ENCODE results near the gene BEST2. TPM values are rescaled to one million over a fixed set of nuclear protein-coding genes. Genes with fewer than 3 reads are reported as not detected.
A peak's percentile ranks its signal among the peaks of the same experiment; 100 is the strongest.

Gene BEST2
- total RNA-seq, 1 donor from 2014 or later: not detected

DNA sequence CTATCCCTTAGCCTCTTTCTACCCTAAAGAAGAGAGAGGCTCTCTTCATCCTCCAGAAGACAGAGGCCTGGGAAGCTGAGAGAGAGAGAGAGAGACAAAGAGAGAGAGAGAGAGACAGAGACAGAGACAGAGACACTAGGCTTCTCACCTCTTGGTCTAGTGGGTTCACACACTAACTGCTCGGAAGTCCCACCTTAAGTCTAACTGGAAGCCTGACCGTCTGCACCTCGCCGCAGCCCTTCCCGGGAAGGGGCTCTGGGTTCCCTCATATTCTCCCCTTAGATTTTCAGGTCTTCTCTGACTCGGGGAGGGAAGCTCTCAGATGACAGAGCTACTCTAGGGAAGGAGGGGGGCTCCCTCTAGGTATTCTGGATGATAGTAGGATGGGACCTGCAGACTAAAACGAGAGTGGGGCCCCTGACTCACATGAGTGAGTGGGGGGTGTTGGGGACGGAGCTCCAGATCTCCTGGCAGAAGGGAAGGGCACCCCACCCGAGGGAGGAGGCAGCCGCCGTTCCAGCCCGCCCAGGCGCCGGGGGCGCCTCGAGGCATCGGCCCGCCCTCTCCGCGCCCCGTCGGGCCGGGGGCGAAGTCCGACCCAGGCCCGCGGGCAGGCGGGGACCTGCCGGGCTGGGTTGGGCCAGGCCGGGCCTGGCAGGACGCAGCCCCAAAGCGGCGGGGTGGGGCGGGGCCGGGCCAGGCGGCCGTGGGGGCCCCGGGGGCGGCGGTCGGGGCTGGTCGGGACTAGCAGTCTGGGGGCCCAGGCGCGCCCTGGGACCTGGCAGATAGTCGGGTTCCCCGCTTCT is 37.7 kb downstream of the BEST2 start:
- DNase-seq (ENCODE audit: low spot score): no peak
- Mint-ChIP-seq H3K27ac (ENCODE audit: unreplicated experiment) (peak overlapping the region; percentile 80), H3K4me3 (ENCODE audit: unreplicated experiment) (peak overlapping the region; percentile 67), H3K4me1 (ENCODE audit: unreplicated experiment) (peaks cover 23% of the 10 kb centered on the region), H3K9me3 (ENCODE audit: unreplicated experiment) (no peaks in the 10 kb centered on the region), H3K27me3 (ENCODE audit: unreplicated experiment) (peaks cover 27% of the 10 kb centered on the region), H3K36me3 (ENCODE audit: low read depth, unreplicated experiment) (no peaks in the 10 kb centered on the region)
- TF ChIP-seq, protein P1, sequence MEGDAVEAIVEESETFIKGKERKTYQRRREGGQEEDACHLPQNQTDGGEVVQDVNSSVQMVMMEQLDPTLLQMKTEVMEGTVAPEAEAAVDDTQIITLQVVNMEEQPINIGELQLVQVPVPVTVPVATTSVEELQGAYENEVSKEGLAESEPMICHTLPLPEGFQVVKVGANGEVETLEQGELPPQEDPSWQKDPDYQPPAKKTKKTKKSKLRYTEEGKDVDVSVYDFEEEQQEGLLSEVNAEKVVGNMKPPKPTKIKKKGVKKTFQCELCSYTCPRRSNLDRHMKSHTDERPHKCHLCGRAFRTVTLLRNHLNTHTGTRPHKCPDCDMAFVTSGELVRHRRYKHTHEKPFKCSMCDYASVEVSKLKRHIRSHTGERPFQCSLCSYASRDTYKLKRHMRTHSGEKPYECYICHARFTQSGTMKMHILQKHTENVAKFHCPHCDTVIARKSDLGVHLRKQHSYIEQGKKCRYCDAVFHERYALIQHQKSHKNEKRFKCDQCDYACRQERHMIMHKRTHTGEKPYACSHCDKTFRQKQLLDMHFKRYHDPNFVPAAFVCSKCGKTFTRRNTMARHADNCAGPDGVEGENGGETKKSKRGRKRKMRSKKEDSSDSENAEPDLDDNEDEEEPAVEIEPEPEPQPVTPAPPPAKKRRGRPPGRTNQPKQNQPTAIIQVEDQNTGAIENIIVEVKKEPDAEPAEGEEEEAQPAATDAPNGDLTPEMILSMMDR (IDR thresholded peaks at IDR 0.05; ENCODE audit: unreplicated experiment): no peak

DNA sequence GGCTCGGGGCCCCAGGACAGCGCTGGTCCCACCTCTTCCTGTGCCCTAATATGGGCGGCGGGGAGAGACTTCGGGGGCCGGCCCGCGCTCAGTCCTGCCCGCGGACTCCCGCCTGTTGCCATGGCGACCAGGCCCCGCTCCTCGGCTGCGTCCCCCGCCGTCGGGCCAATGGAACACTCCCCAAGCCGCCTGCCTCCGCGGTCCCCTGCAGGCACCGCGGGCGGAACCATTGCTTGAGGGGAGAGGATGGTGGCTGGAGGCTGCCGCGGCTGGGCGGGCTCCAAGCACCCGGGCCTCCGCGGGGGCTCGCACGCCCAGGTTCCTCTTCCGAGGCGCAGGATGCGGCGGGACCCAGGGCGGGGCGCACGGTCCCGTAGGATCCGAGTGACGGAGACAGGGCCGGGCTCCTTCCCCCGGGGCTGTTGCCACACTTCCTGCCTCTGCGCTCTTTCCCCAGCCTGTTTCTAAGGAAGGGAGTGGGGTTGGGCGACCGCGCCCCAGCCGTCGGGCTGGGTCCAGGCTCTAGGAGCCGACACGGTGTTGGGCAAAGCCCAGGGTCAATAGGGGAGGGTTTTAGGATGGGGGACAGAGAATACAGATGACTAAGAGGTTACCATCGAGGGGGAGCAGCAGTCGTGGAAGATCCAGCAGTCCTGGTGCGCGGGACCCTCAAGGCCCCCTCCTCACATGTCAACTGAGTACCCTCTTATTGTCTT is 38.5 kb downstream of the BEST2 start:
- DNase-seq (ENCODE audit: low spot score): peak; percentile 88
- peak overlapping the region; percentile 76 for H3K27ac Mint-ChIP-seq (ENCODE audit: unreplicated experiment)
- H3K9me3 Mint-ChIP-seq (ENCODE audit: unreplicated experiment): no peaks in the 10 kb centered on the region
- TF ChIP-seq, protein P1 (IDR thresholded peaks at IDR 0.05; ENCODE audit: unreplicated experiment): no peak
- H3K4me3 Mint-ChIP-seq (ENCODE audit: unreplicated experiment): peak overlapping the region; percentile 87
- peaks cover 28% of the 10 kb centered on the region for H3K27me3 Mint-ChIP-seq (ENCODE audit: unreplicated experiment)
- no peaks in the 10 kb centered on the region for H3K36me3 Mint-ChIP-seq (ENCODE audit: low read depth, unreplicated experiment)
- H3K4me1 Mint-ChIP-seq (ENCODE audit: unreplicated experiment): peaks cover 23% of the 10 kb centered on the region

DNA sequence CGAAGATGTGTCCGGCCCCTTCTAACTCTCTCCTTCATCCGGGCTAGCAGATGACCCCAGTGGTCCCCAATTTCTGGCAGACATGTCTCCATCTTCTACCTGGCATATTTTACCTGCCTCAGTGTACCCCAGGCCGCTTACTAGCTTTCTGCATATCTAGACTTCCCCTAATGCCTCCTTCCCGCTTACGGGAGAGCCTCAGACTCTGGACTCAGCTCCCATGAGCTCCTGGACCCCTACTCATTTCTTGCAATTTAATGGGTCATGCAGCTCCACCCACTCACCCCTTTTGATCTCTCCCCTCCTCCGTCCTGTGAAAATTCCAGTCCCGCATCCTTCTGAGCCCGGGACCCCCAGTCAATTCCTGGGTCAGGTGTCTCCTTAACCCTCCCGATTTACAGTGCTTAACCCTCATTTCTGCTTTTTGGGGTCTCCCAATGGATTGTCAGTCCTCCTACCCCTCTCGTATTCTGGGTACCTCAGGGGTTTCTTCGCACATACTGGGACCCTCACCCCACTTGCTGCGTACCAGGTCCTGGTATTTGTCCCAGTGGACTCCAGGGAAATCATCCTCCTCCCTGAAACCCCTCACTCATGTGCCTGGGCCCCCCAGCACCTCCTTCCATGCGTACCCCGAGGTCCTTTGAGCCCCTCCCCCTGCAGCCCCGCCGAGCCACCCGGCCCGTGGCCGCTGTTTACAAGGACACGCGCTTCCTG is 39.2 kb downstream of the BEST2 start:
- peak overlapping the region; percentile 76 for H3K27ac Mint-ChIP-seq (ENCODE audit: unreplicated experiment)
- no peak for DNase-seq (ENCODE audit: low spot score)
- no peaks in the 10 kb centered on the region for H3K9me3 Mint-ChIP-seq (ENCODE audit: unreplicated experiment)
- peaks cover 23% of the 10 kb centered on the region for H3K4me1 Mint-ChIP-seq (ENCODE audit: unreplicated experiment)
- H3K36me3 Mint-ChIP-seq (ENCODE audit: low read depth, unreplicated experiment): no peaks in the 10 kb centered on the region
- H3K4me3 Mint-ChIP-seq (ENCODE audit: unreplicated experiment): peak overlapping the region; percentile 87
- TF ChIP-seq, protein P1 (IDR thresholded peaks at IDR 0.05; ENCODE audit: unreplicated experiment): no peak
- peaks cover 28% of the 10 kb centered on the region for H3K27me3 Mint-ChIP-seq (ENCODE audit: unreplicated experiment)

DNA sequence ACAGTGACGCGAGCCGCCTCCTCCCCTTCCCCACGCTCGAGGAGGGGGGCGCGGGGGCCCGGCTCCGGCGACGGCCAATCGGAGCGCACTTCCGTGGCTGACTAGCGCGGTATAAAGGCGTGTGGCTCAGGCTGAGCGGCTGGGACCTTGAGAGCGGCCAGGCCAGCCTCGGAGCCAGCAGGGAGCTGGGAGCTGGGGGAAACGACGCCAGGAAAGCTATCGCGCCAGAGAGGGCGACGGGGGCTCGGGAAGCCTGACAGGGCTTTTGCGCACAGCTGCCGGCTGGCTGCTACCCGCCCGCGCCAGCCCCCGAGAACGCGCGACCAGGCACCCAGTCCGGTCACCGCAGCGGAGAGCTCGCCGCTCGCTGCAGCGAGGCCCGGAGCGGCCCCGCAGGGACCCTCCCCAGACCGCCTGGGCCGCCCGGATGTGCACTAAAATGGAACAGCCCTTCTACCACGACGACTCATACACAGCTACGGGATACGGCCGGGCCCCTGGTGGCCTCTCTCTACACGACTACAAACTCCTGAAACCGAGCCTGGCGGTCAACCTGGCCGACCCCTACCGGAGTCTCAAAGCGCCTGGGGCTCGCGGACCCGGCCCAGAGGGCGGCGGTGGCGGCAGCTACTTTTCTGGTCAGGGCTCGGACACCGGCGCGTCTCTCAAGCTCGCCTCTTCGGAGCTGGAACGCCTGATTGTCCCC is 39.9 kb downstream of the BEST2 start, which contains the start of gene JUNB:
TSS of gene JUNB (plus strand) at position 142 of the 706 bp plus-strand sequence. CDS start at position 428, 286 bp downstream.
- H3K36me3 Mint-ChIP-seq (ENCODE audit: low read depth, unreplicated experiment): no peaks in the 10 kb centered on the region
- peak within 1 kb of the TSS; percentile 87 for H3K4me3 Mint-ChIP-seq (ENCODE audit: unreplicated experiment)
- DNase-seq (ENCODE audit: low spot score): peak; percentile 94
- H3K9me3 Mint-ChIP-seq (ENCODE audit: unreplicated experiment): no peaks in the 10 kb centered on the region
- peak within 1 kb of the TSS; percentile 76 for H3K27ac Mint-ChIP-seq (ENCODE audit: unreplicated experiment)
- peaks cover 33% of the 10 kb centered on the region for H3K27me3 Mint-ChIP-seq (ENCODE audit: unreplicated experiment)
- TF ChIP-seq, protein P1 (IDR thresholded peaks at IDR 0.05; ENCODE audit: unreplicated experiment): no peak
- H3K4me1 Mint-ChIP-seq (ENCODE audit: unreplicated experiment): peaks cover 27% of the 10 kb centered on the region

All from endothelial cell (in vitro differentiated cells).